SK-N-SH (cell line): ENCODE results near the gene FAM89B. TPM values are rescaled to one million over a fixed set of nuclear protein-coding genes. Genes with fewer than 3 reads are reported as not detected.

Source experiments
- CTCF ChIA-PET: fragments of 300-600, 350-600 bp; formaldehyde crosslinking; extraction: SDS; loops from one replicate; lab custom pipeline; 2021; lab: Yijun Ruan, JAX
- POLR2A ChIA-PET: fragments of 350-600 bp; sonication (Branson Sonifier 250); formaldehyde crosslinking; extraction: SDS; loops from one replicate; lab custom pipeline; 2020; ENCODE audit warnings: antibody characterized with exemption, inconsistent platforms; lab: Yijun Ruan, JAX
- DNase-seq: peaks from one replicate; pipeline ENCODE4 v3.0.0; 2012
- H2AFZ ChIP-seq: fragments of 200-600 bp; sonication (generic); 2 replicates; pipeline ENCODE4 v1.8.1; 2016; ENCODE audit warnings: antibody characterized with exemption, mild to moderate bottlenecking, low read depth
- H3F3A ChIP-seq: fragments of 200-600 bp; sonication (generic); replicated peaks from 2 replicates; pipeline ENCODE3; 2016; ENCODE audit warnings: antibody characterized with exemption, mild to moderate bottlenecking; ENCODE audit not compliant: insufficient read depth
- H3K27ac ChIP-seq, 2 experiments: fragments of 200-500 bp in 1 of 2; fragments of 200-600 bp in 1 of 2; sonication (Bioruptor generic) in 1 of 2; sonication (generic), shearing (Covaris generic) in 1 of 2; 2 replicates each; pipeline versions ENCODE4 v1.5.1 to v1.6.1; 2014 to 2016; ENCODE audit warnings: low read depth in 2 of 2, inconsistent platforms in 1 of 2, low read length in 1 of 2, mild to moderate bottlenecking in 1 of 2, mixed read lengths in 1 of 2
- H3K27me3 ChIP-seq: fragments of 200-600 bp; sonication (generic), shearing (Covaris generic); 2 replicates; pipeline ENCODE4 v1.6.1; 2016; ENCODE audit warnings: mixed run types; ENCODE audit not compliant: insufficient read depth
- H3K36me3 ChIP-seq, 2 experiments: fragments of 200-500 bp in 1 of 2; fragments of 200-600 bp in 1 of 2; sonication (Bioruptor generic) in 1 of 2; sonication (generic) in 1 of 2; replicated peaks in 1 of 2; 2 replicates each; pipeline versions ENCODE3 to v1.5.1; 2014 to 2016; ENCODE audit warnings: low read length in 1 of 2, mild to moderate bottlenecking in 1 of 2; ENCODE audit not compliant: insufficient read depth in 2 of 2, control insufficient read depth in 1 of 2
- H3K4me1 ChIP-seq, 2 experiments: fragments of 200-500 bp in 1 of 2; fragments of 200-600 bp in 1 of 2; sonication (Bioruptor generic) in 1 of 2; sonication (generic), shearing (Covaris generic) in 1 of 2; 2 replicates each; pipeline versions ENCODE4 v1.5.1 to v1.6.1; 2014 to 2016; ENCODE audit warnings: low read depth in 1 of 2, low read length in 1 of 2, mixed run types in 1 of 2; ENCODE audit not compliant: insufficient read depth in 2 of 2, control insufficient read depth in 1 of 2
- H3K4me2 ChIP-seq: fragments of 200-600 bp; sonication (generic), shearing (Covaris generic); 2 replicates; pipeline ENCODE4 v1.6.1; 2017; ENCODE audit warnings: mixed run types
- H3K4me3 ChIP-seq, 2 experiments: fragments of 200-500 bp in 1 of 2; fragments of 200-600 bp in 1 of 2; sonication (Bioruptor generic) in 1 of 2; sonication (generic), shearing (Covaris generic) in 1 of 2; 2 replicates each; pipeline versions ENCODE4 v1.5.1 to v1.8.1; 2014 to 2016; ENCODE audit warnings: low read depth in 2 of 2, inconsistent platforms in 1 of 2, low read length in 1 of 2, mild to moderate bottlenecking in 1 of 2, mixed read lengths in 1 of 2, moderate library complexity in 1 of 2
- H3K79me2 ChIP-seq: fragments of 200-600 bp; sonication (generic); 2 replicates; pipeline ENCODE4 v1.8.1; 2017; ENCODE audit warnings: mild to moderate bottlenecking; ENCODE audit not compliant: insufficient read depth
- H3K9ac ChIP-seq: fragments of 200-600 bp; sonication (generic); 2 replicates; pipeline ENCODE4 v1.6.1; 2017; ENCODE audit warnings: mixed run types
- H3K9me2 ChIP-seq: fragments of 200-600 bp; sonication (generic); 2 replicates; pipeline ENCODE4 v1.6.1; 2017; ENCODE audit warnings: mixed run types
- H3K9me3 ChIP-seq: fragments of 200-600 bp; sonication (generic); 2 replicates; pipeline ENCODE4 v1.6.1; 2017; ENCODE audit warnings: mixed run types, mild to moderate bottlenecking, moderate library complexity
- H4K20me1 ChIP-seq: fragments of 200-600 bp; sonication (generic); 2 replicates; pipeline ENCODE4 v1.6.1; 2017; ENCODE audit warnings: mild to moderate bottlenecking, mixed run types; ENCODE audit not compliant: insufficient read depth
- CHD2 ChIP-seq: fragments of 150-350 bp; IDR thresholded peaks from 2 replicates; pipeline ENCODE4 v1.6.1; 2018; ENCODE audit warnings: low read length; ENCODE audit not compliant: partially characterized antibody
- ELF1 ChIP-seq: IDR thresholded peaks from 2 replicates; pipeline ENCODE4 v1.4.0; 2012
- EP300 ChIP-seq, 2 experiments: IDR thresholded peaks; 2 replicates each; pipeline versions ENCODE4 v1.4.0 to v1.6.1; 2012; ENCODE audit warnings: borderline replicate concordance in 1 of 2, low read depth in 1 of 2, low read length in 1 of 2
- FOSL2 ChIP-seq: IDR thresholded peaks from 2 replicates; pipeline ENCODE4 v1.4.0; 2012; ENCODE audit warnings: low read depth, mild to moderate bottlenecking, moderate library complexity, borderline replicate concordance
- GATA2 ChIP-seq: sonication (generic); formaldehyde crosslinking; IDR thresholded peaks from 2 replicates; pipeline ENCODE4 v1.5.0; 2020; ENCODE audit warnings: mild to moderate bottlenecking, missing genetic modification reagents
- JUND ChIP-seq: IDR thresholded peaks from 2 replicates; pipeline ENCODE4 v1.4.0; 2012
- MAX ChIP-seq: IDR thresholded peaks from 2 replicates; pipeline ENCODE4 v1.4.0; 2012; ENCODE audit warnings: low read depth
- MEF2A ChIP-seq: IDR thresholded peaks from 2 replicates; pipeline ENCODE4 v1.4.0; 2012; ENCODE audit warnings: low read depth, borderline replicate concordance
- MXI1 ChIP-seq: IDR thresholded peaks from 2 replicates; pipeline ENCODE4 v1.6.1; 2012; ENCODE audit warnings: mild to moderate bottlenecking, low read depth, low read length, improper control_type of control experiment
- NFIC ChIP-seq: IDR thresholded peaks from 2 replicates; pipeline ENCODE4 v1.4.0; 2012; ENCODE audit warnings: borderline replicate concordance
- NRF1 ChIP-seq: IDR thresholded peaks from 2 replicates; pipeline ENCODE4 v1.6.1; 2012; ENCODE audit warnings: low read depth, mild to moderate bottlenecking, low read length
- POLR2AphosphoS5 ChIP-seq: IDR thresholded peaks from 2 replicates; pipeline ENCODE4 v1.6.1; 2012; ENCODE audit warnings: low read depth, low read length
- RAD21 ChIP-seq: IDR thresholded peaks from 2 replicates; pipeline ENCODE4 v1.6.1; 2012; ENCODE audit warnings: mild to moderate bottlenecking, low read length
- RFX5 ChIP-seq: IDR thresholded peaks from 2 replicates; pipeline ENCODE4 v1.6.1; 2012; ENCODE audit warnings: mild to moderate bottlenecking, improper control_type of control experiment, low read length
- RXRA ChIP-seq: IDR thresholded peaks from 2 replicates; pipeline ENCODE4 v1.4.0; 2012; ENCODE audit warnings: low read depth, mild to moderate bottlenecking, borderline replicate concordance
- SIN3A ChIP-seq: IDR thresholded peaks from 2 replicates; pipeline ENCODE4 v1.6.1; 2012; ENCODE audit warnings: low read depth, mild to moderate bottlenecking, low read length, moderate library complexity, borderline replicate concordance
- SMC3 ChIP-seq: IDR thresholded peaks from 2 replicates; pipeline ENCODE4 v1.6.1; 2012; ENCODE audit warnings: low read depth, low read length, improper control_type of control experiment
- TAF1 ChIP-seq: IDR thresholded peaks from 2 replicates; pipeline ENCODE4 v1.6.1; 2012; ENCODE audit warnings: low read depth, mild to moderate bottlenecking, low read length, moderate library complexity, borderline replicate concordance
- TCF12 ChIP-seq: IDR thresholded peaks from 2 replicates; pipeline ENCODE4 v1.4.0; 2012
- USF1 ChIP-seq: IDR thresholded peaks from 2 replicates; pipeline ENCODE4 v1.4.0; 2012; ENCODE audit warnings: low read depth, borderline replicate concordance
- USF2 ChIP-seq: fragments of 150-350 bp; IDR thresholded peaks from 2 replicates; pipeline ENCODE4 v1.6.1; 2017; ENCODE audit warnings: antibody characterized with exemption, low read length, low read depth, borderline replicate concordance
- YY1 ChIP-seq: IDR thresholded peaks from 2 replicates; pipeline ENCODE4 v1.4.0; 2012; ENCODE audit warnings: low read depth, mild to moderate bottlenecking
- ZBTB33 ChIP-seq: IDR thresholded peaks from 2 replicates; pipeline ENCODE4 v1.4.0; 2012; ENCODE audit warnings: low read depth, borderline replicate concordance
- WGBS: methylation state at CpG from one replicate; pipeline ENCODE4 v1.1.6; 2017; ENCODE audit warnings: low lambda C conversion rate; 5-methylcytosine and 5-hydroxymethylcytosine counted together
- polyA plus RNA-seq, 3 experiments: library from polyadenylated mRNA; depleted of rRNA; stranded (reverse); fragments of >200 nt; gene quantifications; 2 replicates each; pipeline ENCODE4 v1.2.3, GENCODE V29; 2012
- TF ChIP-seq, protein P1 (sequence below): IDR thresholded peaks from 2 replicates; pipeline ENCODE4; 2012
- TF ChIP-seq, protein P2 (sequence below): fragments of 200-600 bp; sonication (generic); IDR thresholded peaks from 2 replicates; pipeline ENCODE4 v1.6.1; 2017; ENCODE audit warnings: antibody characterized with exemption, mild to moderate bottlenecking, moderate library complexity

Gene FAM89B
- polyA plus RNA-seq, 1 of the 3 experiments (the other 2 are of a cell fraction) = 65.3 TPM

- ChIA-PET CTCF (interaction anchor here (1.0 to 2.8 kb wide), 7 partner anchors 21 to 273 kb away, joined by 3 to 14 read pairs (median 4); partner anchors contain the start of genes FAM89B, FIBP and ZNRD2), POLR2A (interaction anchor here (0.6 to 1.5 kb wide), 18 partner anchors 8 to 1381 kb away, joined by 3 to 6 read pairs (median 4); partner anchors contain the start of genes CCDC85B, CFL1, LTBP3 and MALAT1)
- under 1% methylated on average over 31 of the region's 55 CpGs for WGBS
- H3K4me2 ChIP-seq = peak within 1 kb of the TSS; percentile 85
- peaks cover 93% of the 10 kb centered on the region for H3K79me2 ChIP-seq
- peak within 1 kb of the TSS; percentile 93 for H3K9ac ChIP-seq
- H3K27me3 ChIP-seq = no peaks in the 10 kb centered on the region
- H3K36me3 ChIP-seq = peaks cover 6 to 38% of the 10 kb centered on the region in 2 experiments
- no peak within 1 kb of the TSS for H2AFZ ChIP-seq
- H3K27ac ChIP-seq = peak within 1 kb of the TSS; percentile 83 to 93
- H4K20me1 ChIP-seq = peaks cover 23% of the 10 kb centered on the region
- peak within 1 kb of the TSS; percentile 87 to 95 for H3K4me3 ChIP-seq
- peaks cover 25 to 36% of the 10 kb centered on the region in 2 experiments; a peak in 3 of 4 replicates for H3K4me1 ChIP-seq
- H3F3A ChIP-seq = peaks cover 4% of the 10 kb centered on the region
- no peaks in the 10 kb centered on the region for H3K9me2 ChIP-seq
- DNase-seq = peak; percentile 100
- no peaks in the 10 kb centered on the region for H3K9me3 ChIP-seq
- TF ChIP-seq ELF1 = peak; percentile 92
- no peak for TF ChIP-seq MEF2A
- TF ChIP-seq USF1 = no peak
- TF ChIP-seq EP300 (IDR thresholded peaks at IDR 0.05; ENCODE audit: borderline replicate concordance in 1 of 2, low read depth in 1 of 2, low read length in 1 of 2) = peak in 1 of 2 experiments; percentile 39; a peak in 1 of 4 replicates
- TF ChIP-seq RXRA = no peak
- TF ChIP-seq MAX = peak; percentile 94
- no peak for TF ChIP-seq TCF12
- peak; percentile 91 for TF ChIP-seq MXI1
- TF ChIP-seq, protein P1, sequence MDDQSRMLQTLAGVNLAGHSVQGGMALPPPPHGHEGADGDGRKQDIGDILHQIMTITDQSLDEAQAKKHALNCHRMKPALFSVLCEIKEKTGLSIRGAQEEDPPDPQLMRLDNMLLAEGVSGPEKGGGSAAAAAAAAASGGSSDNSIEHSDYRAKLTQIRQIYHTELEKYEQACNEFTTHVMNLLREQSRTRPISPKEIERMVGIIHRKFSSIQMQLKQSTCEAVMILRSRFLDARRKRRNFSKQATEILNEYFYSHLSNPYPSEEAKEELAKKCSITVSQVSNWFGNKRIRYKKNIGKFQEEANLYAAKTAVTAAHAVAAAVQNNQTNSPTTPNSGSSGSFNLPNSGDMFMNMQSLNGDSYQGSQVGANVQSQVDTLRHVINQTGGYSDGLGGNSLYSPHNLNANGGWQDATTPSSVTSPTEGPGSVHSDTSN = peak; percentile 100
- peak; percentile 62 for TF ChIP-seq TAF1
- no peak for TF ChIP-seq FOSL2
- peak; percentile 95 for TF ChIP-seq CHD2
- TF ChIP-seq POLR2AphosphoS5 = peak; percentile 72
- TF ChIP-seq, protein P2, sequence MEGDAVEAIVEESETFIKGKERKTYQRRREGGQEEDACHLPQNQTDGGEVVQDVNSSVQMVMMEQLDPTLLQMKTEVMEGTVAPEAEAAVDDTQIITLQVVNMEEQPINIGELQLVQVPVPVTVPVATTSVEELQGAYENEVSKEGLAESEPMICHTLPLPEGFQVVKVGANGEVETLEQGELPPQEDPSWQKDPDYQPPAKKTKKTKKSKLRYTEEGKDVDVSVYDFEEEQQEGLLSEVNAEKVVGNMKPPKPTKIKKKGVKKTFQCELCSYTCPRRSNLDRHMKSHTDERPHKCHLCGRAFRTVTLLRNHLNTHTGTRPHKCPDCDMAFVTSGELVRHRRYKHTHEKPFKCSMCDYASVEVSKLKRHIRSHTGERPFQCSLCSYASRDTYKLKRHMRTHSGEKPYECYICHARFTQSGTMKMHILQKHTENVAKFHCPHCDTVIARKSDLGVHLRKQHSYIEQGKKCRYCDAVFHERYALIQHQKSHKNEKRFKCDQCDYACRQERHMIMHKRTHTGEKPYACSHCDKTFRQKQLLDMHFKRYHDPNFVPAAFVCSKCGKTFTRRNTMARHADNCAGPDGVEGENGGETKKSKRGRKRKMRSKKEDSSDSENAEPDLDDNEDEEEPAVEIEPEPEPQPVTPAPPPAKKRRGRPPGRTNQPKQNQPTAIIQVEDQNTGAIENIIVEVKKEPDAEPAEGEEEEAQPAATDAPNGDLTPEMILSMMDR = no peak
- TF ChIP-seq NFIC = no peak
- no peak for TF ChIP-seq GATA2
- peak; percentile 70; the same call in 1 of the 2 replicates for TF ChIP-seq SIN3A
- TF ChIP-seq SMC3 = no peak
- peak; percentile 96 for TF ChIP-seq NRF1
- no peak; the same call in 1 of the 2 replicates for TF ChIP-seq ZBTB33
- no peak for TF ChIP-seq USF2
- TF ChIP-seq RAD21 = no peak
- TF ChIP-seq RFX5 = no peak
- no peak for TF ChIP-seq JUND
- TF ChIP-seq YY1 = peak; percentile 69; the same call in 1 of the 2 replicates
Observed at GRCh38 chr11:65615229-65615949, 43.1 kb downstream of the FAM89B start, which contains the start of gene PCNX3. PCNX3 (plus strand) TSS chr11:65615776; CDS start chr11:65616312, 536 bp downstream.
